ENCODE data around the gene CARD10. TPM values are rescaled to one million over a fixed set of nuclear protein-coding genes. Genes with fewer than 3 reads are reported as not detected.

CARD10 gene
- polyA plus RNA-seq, 1 donor from 2014 or later: 0.36 TPM

DNA sequence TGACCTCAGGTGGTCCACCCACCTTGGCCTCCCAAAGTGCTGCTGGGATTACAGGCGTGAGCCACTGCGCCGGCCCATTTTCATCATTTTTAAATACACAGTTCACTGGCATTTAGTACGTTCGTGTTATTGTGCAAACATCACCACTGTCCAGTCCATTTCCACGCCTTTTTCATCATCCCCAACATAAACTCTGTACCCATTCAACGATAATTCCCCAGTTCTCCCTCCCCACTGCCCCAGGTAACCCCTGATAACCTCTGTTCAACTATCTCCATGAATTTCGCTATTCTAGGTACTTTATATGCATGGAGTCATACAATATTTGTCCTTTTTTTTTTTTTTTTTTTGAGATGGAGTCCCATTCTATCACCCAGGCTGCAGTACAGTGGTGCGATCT lies 73.7 kb downstream of the CARD10 start:
- Histone ChIP-seq H3K36me3 (ENCODE audit: insufficient read depth, low read length) (no peaks in the 10 kb centered on the region), H3K9me3 (ENCODE audit: low read length) (no peaks in the 10 kb centered on the region), H3K9ac (ENCODE audit: low read length) (no peak overlapping the region), H2AFZ (ENCODE audit: low read depth, low read length) (no peak overlapping the region), H3K79me2 (replicated peaks; ENCODE audit: insufficient read depth, low read length) (no peaks in the 10 kb centered on the region), H3K9me2 (ENCODE audit: insufficient read depth, low read length) (no peaks in the 10 kb centered on the region), H4K20me1 (ENCODE audit: insufficient read depth) (no peaks in the 10 kb centered on the region), H3K4me3 (ENCODE audit: low read length) (no peak overlapping the region), H3F3A (ENCODE audit: insufficient read depth, low read length, poor library complexity, severe bottlenecking) (no peaks in the 10 kb centered on the region), H3K27me3 (ENCODE audit: insufficient read depth, low read depth, low read length) (no peaks in the 10 kb centered on the region), H3K27ac (ENCODE audit: low read length) (no peak overlapping the region), H3K4me2 (ENCODE audit: low read length) (no peak overlapping the region)
- TF ChIP-seq RAD21 (conservative IDR thresholded peaks at IDR 0.05) (no peak), POLR2AphosphoS5 (IDR thresholded peaks at IDR 0.05) (no peak), TAF1 (IDR thresholded peaks at IDR 0.05; ENCODE audit: low read depth) (no peak), SMC3 (conservative IDR thresholded peaks at IDR 0.05; ENCODE audit: poor library complexity) (no peak), EP300 (conservative IDR thresholded peaks at IDR 0.05; ENCODE audit: poor library complexity, severe bottlenecking) (no peak), EZH2 (IDR thresholded peaks at IDR 0.05; ENCODE audit: borderline replicate concordance, insufficient read depth, low read length, poor library complexity, severe bottlenecking) (no peak), MXI1 (conservative IDR thresholded peaks at IDR 0.05; ENCODE audit: poor library complexity, severe bottlenecking) (no peak)
- TF ChIP-seq, protein P1, sequence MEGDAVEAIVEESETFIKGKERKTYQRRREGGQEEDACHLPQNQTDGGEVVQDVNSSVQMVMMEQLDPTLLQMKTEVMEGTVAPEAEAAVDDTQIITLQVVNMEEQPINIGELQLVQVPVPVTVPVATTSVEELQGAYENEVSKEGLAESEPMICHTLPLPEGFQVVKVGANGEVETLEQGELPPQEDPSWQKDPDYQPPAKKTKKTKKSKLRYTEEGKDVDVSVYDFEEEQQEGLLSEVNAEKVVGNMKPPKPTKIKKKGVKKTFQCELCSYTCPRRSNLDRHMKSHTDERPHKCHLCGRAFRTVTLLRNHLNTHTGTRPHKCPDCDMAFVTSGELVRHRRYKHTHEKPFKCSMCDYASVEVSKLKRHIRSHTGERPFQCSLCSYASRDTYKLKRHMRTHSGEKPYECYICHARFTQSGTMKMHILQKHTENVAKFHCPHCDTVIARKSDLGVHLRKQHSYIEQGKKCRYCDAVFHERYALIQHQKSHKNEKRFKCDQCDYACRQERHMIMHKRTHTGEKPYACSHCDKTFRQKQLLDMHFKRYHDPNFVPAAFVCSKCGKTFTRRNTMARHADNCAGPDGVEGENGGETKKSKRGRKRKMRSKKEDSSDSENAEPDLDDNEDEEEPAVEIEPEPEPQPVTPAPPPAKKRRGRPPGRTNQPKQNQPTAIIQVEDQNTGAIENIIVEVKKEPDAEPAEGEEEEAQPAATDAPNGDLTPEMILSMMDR (IDR thresholded peaks at IDR 0.05; ENCODE audit: poor library complexity, severe bottlenecking): no peak
- TF ChIP-seq, protein P2, sequence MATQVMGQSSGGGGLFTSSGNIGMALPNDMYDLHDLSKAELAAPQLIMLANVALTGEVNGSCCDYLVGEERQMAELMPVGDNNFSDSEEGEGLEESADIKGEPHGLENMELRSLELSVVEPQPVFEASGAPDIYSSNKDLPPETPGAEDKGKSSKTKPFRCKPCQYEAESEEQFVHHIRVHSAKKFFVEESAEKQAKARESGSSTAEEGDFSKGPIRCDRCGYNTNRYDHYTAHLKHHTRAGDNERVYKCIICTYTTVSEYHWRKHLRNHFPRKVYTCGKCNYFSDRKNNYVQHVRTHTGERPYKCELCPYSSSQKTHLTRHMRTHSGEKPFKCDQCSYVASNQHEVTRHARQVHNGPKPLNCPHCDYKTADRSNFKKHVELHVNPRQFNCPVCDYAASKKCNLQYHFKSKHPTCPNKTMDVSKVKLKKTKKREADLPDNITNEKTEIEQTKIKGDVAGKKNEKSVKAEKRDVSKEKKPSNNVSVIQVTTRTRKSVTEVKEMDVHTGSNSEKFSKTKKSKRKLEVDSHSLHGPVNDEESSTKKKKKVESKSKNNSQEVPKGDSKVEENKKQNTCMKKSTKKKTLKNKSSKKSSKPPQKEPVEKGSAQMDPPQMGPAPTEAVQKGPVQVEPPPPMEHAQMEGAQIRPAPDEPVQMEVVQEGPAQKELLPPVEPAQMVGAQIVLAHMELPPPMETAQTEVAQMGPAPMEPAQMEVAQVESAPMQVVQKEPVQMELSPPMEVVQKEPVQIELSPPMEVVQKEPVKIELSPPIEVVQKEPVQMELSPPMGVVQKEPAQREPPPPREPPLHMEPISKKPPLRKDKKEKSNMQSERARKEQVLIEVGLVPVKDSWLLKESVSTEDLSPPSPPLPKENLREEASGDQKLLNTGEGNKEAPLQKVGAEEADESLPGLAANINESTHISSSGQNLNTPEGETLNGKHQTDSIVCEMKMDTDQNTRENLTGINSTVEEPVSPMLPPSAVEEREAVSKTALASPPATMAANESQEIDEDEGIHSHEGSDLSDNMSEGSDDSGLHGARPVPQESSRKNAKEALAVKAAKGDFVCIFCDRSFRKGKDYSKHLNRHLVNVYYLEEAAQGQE (IDR thresholded peaks at IDR 0.05; ENCODE audit: borderline replicate concordance): no peak

DNA sequence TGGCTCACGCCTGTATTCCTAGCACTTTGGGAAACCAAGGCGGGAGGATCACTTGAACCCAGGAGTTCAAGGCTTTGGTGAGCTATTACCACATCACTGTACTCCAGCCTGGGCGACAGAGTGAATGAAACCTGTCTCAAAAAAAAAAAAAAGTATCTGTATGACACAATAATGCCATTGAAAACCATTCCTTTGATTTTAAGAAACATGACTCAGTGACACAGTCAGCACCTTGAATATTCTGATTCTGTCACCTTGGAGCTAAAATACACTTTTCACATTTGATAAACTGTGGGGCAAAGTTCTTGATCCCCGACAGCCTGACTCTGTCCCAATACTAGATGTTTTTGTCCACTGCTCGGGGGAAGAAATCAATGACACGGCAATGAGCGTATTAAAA lies 75.2 kb downstream of the CARD10 start:
- no peaks in the 10 kb centered on the region for H4K20me1 ChIP-seq (ENCODE audit: insufficient read depth)
- H2AFZ ChIP-seq (ENCODE audit: low read depth, low read length): no peak overlapping the region
- no peaks in the 10 kb centered on the region for H3F3A ChIP-seq (ENCODE audit: insufficient read depth, low read length, poor library complexity, severe bottlenecking)
- no peaks in the 10 kb centered on the region for H3K36me3 ChIP-seq (ENCODE audit: insufficient read depth, low read length)
- no peak overlapping the region for H3K4me2 ChIP-seq (ENCODE audit: low read length)
- H3K27me3 ChIP-seq (ENCODE audit: insufficient read depth, low read depth, low read length): no peaks in the 10 kb centered on the region
- no peak overlapping the region for H3K27ac ChIP-seq (ENCODE audit: low read length)
- no peaks in the 10 kb centered on the region for H3K9me3 ChIP-seq (ENCODE audit: low read length)
- H3K9ac ChIP-seq (ENCODE audit: low read length): no peak overlapping the region
- no peak for TF ChIP-seq EZH2 (IDR thresholded peaks at IDR 0.05; ENCODE audit: borderline replicate concordance, insufficient read depth, low read length, poor library complexity, severe bottlenecking)
- no peak for TF ChIP-seq MXI1 (conservative IDR thresholded peaks at IDR 0.05; ENCODE audit: poor library complexity, severe bottlenecking)
- TF ChIP-seq, protein P1 (IDR thresholded peaks at IDR 0.05; ENCODE audit: poor library complexity, severe bottlenecking): no peak
- TF ChIP-seq TAF1 (IDR thresholded peaks at IDR 0.05; ENCODE audit: low read depth): no peak
- TF ChIP-seq POLR2AphosphoS5 (IDR thresholded peaks at IDR 0.05): no peak
- TF ChIP-seq EP300 (conservative IDR thresholded peaks at IDR 0.05; ENCODE audit: poor library complexity, severe bottlenecking): no peak
- TF ChIP-seq, protein P2 (IDR thresholded peaks at IDR 0.05; ENCODE audit: borderline replicate concordance): no peak
- TF ChIP-seq RAD21 (conservative IDR thresholded peaks at IDR 0.05): no peak
- no peak for TF ChIP-seq SMC3 (conservative IDR thresholded peaks at IDR 0.05; ENCODE audit: poor library complexity)
- H3K79me2 ChIP-seq (replicated peaks; ENCODE audit: insufficient read depth, low read length): no peaks in the 10 kb centered on the region
- no peaks in the 10 kb centered on the region for H3K9me2 ChIP-seq (ENCODE audit: insufficient read depth, low read length)
- H3K4me3 ChIP-seq (ENCODE audit: low read length): no peak overlapping the region
